Neural progenitor cell (in vitro differentiated cells): Measurements from ENCODE around the gene KCNB1. TPM values are rescaled to one million over a fixed set of nuclear protein-coding genes. Genes with fewer than 3 reads are reported as not detected.

Experiments
- DNase-seq: peaks from one replicate; pipeline ENCODE4 v3.0.0-alpha.2; 2016; ENCODE audit warnings: low spot score
- H2AFZ ChIP-seq: fragments of 200-600 bp; sonication (generic); replicated peaks from 2 replicates; pipeline ENCODE4 v1.6.1; 2016; ENCODE audit warnings: antibody characterized with exemption
- H3F3A ChIP-seq: fragments of 200-600 bp; sonication (generic); 2 replicates; pipeline ENCODE4 v1.6.1; 2016; ENCODE audit warnings: antibody characterized with exemption, low read depth
- H3K27ac ChIP-seq: fragments of 200-600 bp; sonication (generic); 2 replicates; pipeline ENCODE4 v1.5.1; 2016; ENCODE audit warnings: mild to moderate bottlenecking
- H3K27me3 ChIP-seq: fragments of 200-600 bp; sonication (generic); 2 replicates; pipeline ENCODE4 v1.6.1; 2016; ENCODE audit warnings: mild to moderate bottlenecking, moderate library complexity
- H3K36me3 ChIP-seq: fragments of 200-600 bp; sonication (generic); 2 replicates; pipeline ENCODE4 v1.5.1; 2016
- H3K4me1 ChIP-seq: fragments of 200-600 bp; sonication (generic); 2 replicates; pipeline ENCODE4 v1.6.1; 2016; ENCODE audit warnings: mixed run types
- H3K4me2 ChIP-seq: fragments of 200-600 bp; sonication (generic); 2 replicates; pipeline ENCODE4 v1.6.1; 2016
- H3K4me3 ChIP-seq: fragments of 200-600 bp; sonication (generic); 2 replicates; pipeline ENCODE4 v1.5.1; 2016
- H3K79me2 ChIP-seq: fragments of 200-600 bp; sonication (generic); 2 replicates; pipeline ENCODE4 v1.6.1; 2016; ENCODE audit warnings: low read depth
- H3K9ac ChIP-seq: fragments of 200-600 bp; sonication (generic); 2 replicates; pipeline ENCODE4 v1.6.1; 2016
- H3K9me3 ChIP-seq: fragments of 200-600 bp; sonication (generic); 2 replicates; pipeline ENCODE4 v1.5.1; 2016; ENCODE audit warnings: low read depth
- H4K20me1 ChIP-seq: fragments of 200-600 bp; sonication (generic); 2 replicates; pipeline ENCODE4 v1.6.1; 2016; ENCODE audit warnings: low read depth
- H3K27ac Mint-ChIP-seq: 3 replicates; pipeline ENCODE4 v1.8.0; 2021; ENCODE audit warnings: mixed read lengths
- H3K27me3 Mint-ChIP-seq: 2 replicates; pipeline ENCODE4 v1.8.0; 2022; ENCODE audit warnings: low read depth, mild to moderate bottlenecking, inconsistent platforms, moderate library complexity, mixed read lengths; ENCODE audit not compliant: insufficient read depth
- H3K36me3 Mint-ChIP-seq: 3 replicates; pipeline ENCODE4 v1.8.0; 2021; ENCODE audit warnings: mixed read lengths
- H3K4me1 Mint-ChIP-seq: 3 replicates; pipeline ENCODE4 v1.8.0; 2021; ENCODE audit warnings: mixed read lengths
- H3K4me3 Mint-ChIP-seq: 3 replicates; pipeline ENCODE4 v1.8.0; 2021; ENCODE audit warnings: mild to moderate bottlenecking, moderate library complexity, mixed read lengths
- H3K9me3 Mint-ChIP-seq: 3 replicates; pipeline ENCODE4 v1.8.0; 2020; ENCODE audit warnings: mixed read lengths
- EZH2 ChIP-seq: fragments of 200-600 bp; sonication (generic); IDR thresholded peaks from 2 replicates; pipeline ENCODE4 v1.6.1; 2017; ENCODE audit warnings: antibody characterized with exemption, mild to moderate bottlenecking, moderate library complexity
- EZH2phosphoT487 ChIP-seq: fragments of 200-600 bp; sonication (generic); IDR thresholded peaks from 2 replicates; pipeline ENCODE4 v1.6.1; 2017; ENCODE audit warnings: antibody characterized with exemption
- total RNA-seq: library from RNA; depleted of rRNA; stranded (reverse); fragments of >200 nt; gene quantifications from 2 replicates; pipeline ENCODE4 v1.2.3, GENCODE V29; 2015; ENCODE audit warnings: low replicate concordance
- TF ChIP-seq, protein P1 (sequence below): fragments of 200-600 bp; sonication (generic); IDR thresholded peaks from 2 replicates; pipeline ENCODE4 v1.5.1; 2017; ENCODE audit warnings: antibody characterized with exemption, mild to moderate bottlenecking

Gene KCNB1
- total RNA-seq, 1 donor from 2014 or later: 0.97 TPM

DNA sequence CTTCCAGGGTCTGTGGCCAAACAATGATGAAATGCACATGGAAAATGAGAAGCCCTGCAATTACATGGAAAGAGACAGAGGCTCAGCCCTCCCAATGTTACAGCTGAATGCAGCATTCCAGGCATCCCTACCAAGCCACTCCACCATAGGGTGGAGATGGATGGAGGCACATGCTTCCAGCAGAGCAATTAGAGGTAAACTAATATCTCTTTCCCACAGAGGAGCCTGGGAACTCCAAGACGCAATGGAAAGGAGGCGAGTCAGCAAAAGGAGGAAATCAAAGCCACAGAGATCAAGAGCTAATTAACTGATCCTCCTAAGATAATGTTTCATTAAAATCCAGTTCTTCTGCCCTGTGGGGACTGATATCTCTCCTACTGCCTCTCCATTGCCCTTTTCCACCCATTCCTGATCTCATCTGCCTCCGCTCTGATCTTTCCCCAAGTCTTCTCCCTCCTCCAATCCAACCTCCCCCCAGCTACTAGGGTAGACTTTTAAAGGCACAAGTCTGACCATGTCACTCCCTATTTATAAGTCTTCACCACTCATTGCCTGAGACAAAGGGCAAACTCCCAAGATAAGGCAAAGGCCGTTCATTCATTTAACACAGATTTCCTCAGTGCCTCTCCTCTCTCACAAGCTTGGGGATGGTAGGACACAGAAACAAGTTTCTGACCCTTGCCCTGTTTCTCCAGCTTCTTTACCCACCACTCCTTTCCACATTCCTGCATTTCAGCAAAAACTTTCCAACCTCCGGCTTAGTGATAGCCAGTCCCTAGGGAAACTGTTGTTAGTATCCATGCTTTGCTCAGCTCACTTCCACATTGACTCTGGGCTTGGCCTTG lies 14.3 kb upstream of the KCNB1 start:
- no peaks in the 10 kb centered on the region for H3K9me3 ChIP-seq
- no peak for DNase-seq
- Mint-ChIP-seq H3K27me3 (peaks cover 6% of the 10 kb centered on the region), H3K36me3 (no peaks in the 10 kb centered on the region), H3K27ac (no peak overlapping the region), H3K4me3 (no peak overlapping the region), H3K9me3 (no peaks in the 10 kb centered on the region), H3K4me1 (no peaks in the 10 kb centered on the region)
- H3K4me2 ChIP-seq: no peak overlapping the region
- H3K79me2 ChIP-seq: no peaks in the 10 kb centered on the region
- no peaks in the 10 kb centered on the region for H3K27me3 ChIP-seq
- no peaks in the 10 kb centered on the region for H3K36me3 ChIP-seq
- no peaks in the 10 kb centered on the region for H4K20me1 ChIP-seq
- H3K4me1 ChIP-seq: no peaks in the 10 kb centered on the region
- TF ChIP-seq, protein P1, sequence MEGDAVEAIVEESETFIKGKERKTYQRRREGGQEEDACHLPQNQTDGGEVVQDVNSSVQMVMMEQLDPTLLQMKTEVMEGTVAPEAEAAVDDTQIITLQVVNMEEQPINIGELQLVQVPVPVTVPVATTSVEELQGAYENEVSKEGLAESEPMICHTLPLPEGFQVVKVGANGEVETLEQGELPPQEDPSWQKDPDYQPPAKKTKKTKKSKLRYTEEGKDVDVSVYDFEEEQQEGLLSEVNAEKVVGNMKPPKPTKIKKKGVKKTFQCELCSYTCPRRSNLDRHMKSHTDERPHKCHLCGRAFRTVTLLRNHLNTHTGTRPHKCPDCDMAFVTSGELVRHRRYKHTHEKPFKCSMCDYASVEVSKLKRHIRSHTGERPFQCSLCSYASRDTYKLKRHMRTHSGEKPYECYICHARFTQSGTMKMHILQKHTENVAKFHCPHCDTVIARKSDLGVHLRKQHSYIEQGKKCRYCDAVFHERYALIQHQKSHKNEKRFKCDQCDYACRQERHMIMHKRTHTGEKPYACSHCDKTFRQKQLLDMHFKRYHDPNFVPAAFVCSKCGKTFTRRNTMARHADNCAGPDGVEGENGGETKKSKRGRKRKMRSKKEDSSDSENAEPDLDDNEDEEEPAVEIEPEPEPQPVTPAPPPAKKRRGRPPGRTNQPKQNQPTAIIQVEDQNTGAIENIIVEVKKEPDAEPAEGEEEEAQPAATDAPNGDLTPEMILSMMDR: no peak
- TF ChIP-seq EZH2: no peak
- no peak overlapping the region for H2AFZ ChIP-seq
- no peak overlapping the region for H3K27ac ChIP-seq
- H3K9ac ChIP-seq: no peak overlapping the region
- no peaks in the 10 kb centered on the region for H3F3A ChIP-seq
- no peak overlapping the region for H3K4me3 ChIP-seq

DNA sequence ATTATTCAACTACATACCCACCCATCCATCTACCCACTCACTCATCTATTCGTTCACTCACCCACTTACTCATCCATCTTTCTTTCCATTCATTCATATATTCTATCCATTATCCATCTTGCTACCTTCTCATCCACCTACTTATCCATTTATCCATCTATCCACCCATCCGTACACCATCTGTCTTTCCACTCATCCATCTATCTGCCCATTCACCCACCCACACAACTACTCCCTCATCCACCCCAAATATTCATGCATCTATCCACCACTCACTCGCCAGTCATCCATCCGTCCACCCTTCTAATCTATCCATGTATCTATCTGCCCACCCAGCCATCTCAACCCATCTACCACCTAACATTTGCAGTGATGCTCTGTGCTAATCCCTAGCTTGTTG lies 13.6 kb upstream of the KCNB1 start:
- Histone ChIP-seq H4K20me1 (no peaks in the 10 kb centered on the region), H3K27me3 (no peaks in the 10 kb centered on the region), H2AFZ (no peak overlapping the region), H3K9ac (no peak overlapping the region), H3K4me1 (no peaks in the 10 kb centered on the region), H3K4me2 (no peak overlapping the region), H3K79me2 (no peaks in the 10 kb centered on the region), H3F3A (no peaks in the 10 kb centered on the region), H3K36me3 (no peaks in the 10 kb centered on the region), H3K27ac (no peak overlapping the region), H3K4me3 (no peak overlapping the region), H3K9me3 (no peaks in the 10 kb centered on the region)
- Mint-ChIP-seq H3K9me3 (no peaks in the 10 kb centered on the region), H3K36me3 (no peaks in the 10 kb centered on the region), H3K4me3 (no peak overlapping the region), H3K27me3 (peaks cover 6% of the 10 kb centered on the region), H3K27ac (no peak overlapping the region), H3K4me1 (no peaks in the 10 kb centered on the region)
- no peak for DNase-seq
- no peak for TF ChIP-seq EZH2
- TF ChIP-seq, protein P1: no peak
- no peak for TF ChIP-seq EZH2phosphoT487

DNA sequence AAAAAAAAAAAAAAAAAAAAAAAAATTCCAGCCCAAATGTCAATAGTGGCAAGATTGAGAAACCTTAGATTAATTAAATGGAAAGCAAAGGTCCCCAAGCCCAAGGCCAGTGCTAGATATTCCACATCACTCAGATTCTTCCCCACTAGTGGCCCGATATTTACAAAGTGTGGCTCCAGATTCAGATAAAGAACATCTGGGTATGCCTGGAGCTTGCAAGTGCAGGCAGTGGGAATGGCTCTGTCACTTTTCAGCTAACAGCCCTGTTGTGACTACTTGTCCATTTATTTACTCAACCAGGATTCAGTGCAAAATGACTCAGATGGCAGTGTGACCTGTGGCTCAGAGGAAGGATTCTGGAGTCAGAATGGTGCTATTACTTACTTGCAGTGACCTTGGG lies 8.2 kb upstream of the KCNB1 start:
- Mint-ChIP-seq H3K36me3 (no peaks in the 10 kb centered on the region), H3K4me3 (no peak overlapping the region), H3K9me3 (no peaks in the 10 kb centered on the region), H3K4me1 (no peaks in the 10 kb centered on the region), H3K27ac (no peak overlapping the region), H3K27me3 (peaks cover 20% of the 10 kb centered on the region)
- Histone ChIP-seq H3K36me3 (no peaks in the 10 kb centered on the region), H3F3A (no peaks in the 10 kb centered on the region), H3K9ac (no peak overlapping the region), H3K79me2 (no peaks in the 10 kb centered on the region), H3K4me3 (no peak overlapping the region), H4K20me1 (no peaks in the 10 kb centered on the region), H2AFZ (no peak overlapping the region), H3K4me2 (no peak overlapping the region), H3K27ac (no peak overlapping the region), H3K9me3 (no peaks in the 10 kb centered on the region), H3K4me1 (no peaks in the 10 kb centered on the region), H3K27me3 (peaks cover 38% of the 10 kb centered on the region)
- TF ChIP-seq EZH2phosphoT487 (no peak), EZH2 (no peak)
- TF ChIP-seq, protein P1: no peak
- no peak for DNase-seq
